Heart right ventricle (tissue), 16 donors: Measurements from ENCODE around the gene SUGCT. TPM values are rescaled to one million over a fixed set of nuclear protein-coding genes. Genes with fewer than 3 reads are reported as not detected.

Experiments used
- ATAC-seq, 8 donors: fragments of 200-7000 bp; cut with Tn5 transposase; one replicate each; pipeline ENCODE4 v1.9.1; 2020; ENCODE audit warnings: mild to moderate bottlenecking in 8 of 8, moderate library complexity in 8 of 8, moderate number of reproducible peaks in 1 of 8
- DNase-seq, 2 donors: peaks; one replicate each; pipeline ENCODE4 v3.0.0-alpha.2; 2020
- H3K27ac ChIP-seq, 10 donors: fragments of 200-600 bp; sonication (generic) in 2 of 10; one replicate each; pipeline versions ENCODE4 v1.5.0 to v1.8.0; 2020 to 2022; ENCODE audit warnings: mild to moderate bottlenecking in 3 of 10
- H3K27me3 ChIP-seq, 7 donors: fragments of 200-600 bp; one replicate each; pipeline ENCODE4 v1.8.0; 2021 to 2022; ENCODE audit warnings: mild to moderate bottlenecking in 2 of 7
- H3K36me3 ChIP-seq, 9 donors: fragments of 200-600 bp; sonication (generic) in 1 of 9; one replicate each; pipeline versions ENCODE4 v1.5.0 to v1.8.0; 2020 to 2022; ENCODE audit warnings: mild to moderate bottlenecking in 2 of 9
- H3K4me1 ChIP-seq, 9 donors: fragments of 200-600 bp; sonication (generic) in 1 of 9; one replicate each; pipeline versions ENCODE4 v1.5.0 to v1.8.0; 2020 to 2022; ENCODE audit warnings: mild to moderate bottlenecking in 4 of 9
- H3K4me3 ChIP-seq, 10 donors: fragments of 200-600 bp; sonication (generic) in 2 of 10; one replicate each; pipeline versions ENCODE4 v1.5.0 to v1.8.0; 2020 to 2022; ENCODE audit warnings: mild to moderate bottlenecking in 7 of 10, moderate library complexity in 2 of 10
- H3K9me3 ChIP-seq, 11 donors: fragments of 200-600 bp in 10 of 11; sonication (generic) in 2 of 11; one replicate each; pipeline versions ENCODE4 v1.5.0 to v1.8.0; 2013 to 2022; ENCODE audit warnings: mild to moderate bottlenecking in 2 of 11, control low read depth in 1 of 11, moderate library complexity in 1 of 11
- WGBS, 2 donors: extraction: QIAGEN DNeasy Blood & Tissue Kit; methylation state at CpG; one replicate each; pipeline ENCODE4 v1.1.7; 2013; ENCODE audit warnings: inconsistent platforms in 1 of 2; 5-methylcytosine and 5-hydroxymethylcytosine counted together
- intact Hi-C, 10 donors: fragments of 100-400 bp; cut with DNase I; formaldehyde crosslinking; loops; one replicate each; pipeline versions ENCODE4 v1.11.1 to v1.14.2; 2022
- polyA plus RNA-seq, 2 donors: library from polyadenylated mRNA; stranded (reverse); fragments of 200-250 nt; gene quantifications; one replicate each; pipeline ENCODE4 v1.2.3, GENCODE V29; 2013
- total RNA-seq, 10 donors: library from RNA; stranded (reverse); fragmentation: NEBNext Ultra II Directional in 3 of 10; extraction: Animal tissue kit (Norgen Biotek cat#: 25700) in 3 of 10; gene quantifications; one replicate each; pipeline versions ENCODE4 v1.2.1 to v1.2.4, GENCODE V29; 2021 to 2023
- TF ChIP-seq, protein P1 (sequence below), 9 donors: fragments of 200-600 bp; sonication (generic) in 2 of 9; IDR thresholded peaks; one replicate each; pipeline versions ENCODE4 v1.5.0 to v1.8.0; 2021 to 2022; ENCODE audit warnings: antibody characterized with exemption in 9 of 9, mild to moderate bottlenecking in 5 of 9, moderate library complexity in 1 of 9
- donor health status: Arrhythmogenic right ventricular cardiomyopathy.
- donor health status: ischemic (EF 13 %, LVEDD 7.1; RV severe dilation, severe dysfunction).
- donor health status: healthy with polysubstance abuse.
- donor health status: DM: no; HTN: yes; CAD: no.
- donor health status: DM: no; HTN: no; CAD: no.
- donor health status: ischemic (EF 25% LVEDD 6.9; RV normal size, moderate dysfunction).
- donor health status: ischemic (EF 25% LVEDD 5.7; RV mildly dilated, moderate dysfunction).
- donor health status: healthy.
- donor health status: DM: yes; HTN: yes; CAD: no.
- donor health status: Ischemic cardiomyopathy.
- donor health status: ischemic (EF 35%, LVEDD 5.7; RV mildly dilated, moderate dysfunction).
- donor health status: nonischemic (EF 11% LVEDD 7.7; RV severe dilation, severe dysfunction).
- donor health status: DM: yes; HTN: yes; CAD: no.
- donor health status: PGD.
- donor health status: ischemic (EF 29% LVEDD 5.4; RV normal size, mild dysfunction).
- donor health status: nonischemic (EF 23%, LVEDD 6.1; RV moderate dilation, normal function).

SUGCT gene
- total and polyA plus RNA-seq, 12 donors, result 1.2 to 8.1 (median 6.1) TPM

DNA sequence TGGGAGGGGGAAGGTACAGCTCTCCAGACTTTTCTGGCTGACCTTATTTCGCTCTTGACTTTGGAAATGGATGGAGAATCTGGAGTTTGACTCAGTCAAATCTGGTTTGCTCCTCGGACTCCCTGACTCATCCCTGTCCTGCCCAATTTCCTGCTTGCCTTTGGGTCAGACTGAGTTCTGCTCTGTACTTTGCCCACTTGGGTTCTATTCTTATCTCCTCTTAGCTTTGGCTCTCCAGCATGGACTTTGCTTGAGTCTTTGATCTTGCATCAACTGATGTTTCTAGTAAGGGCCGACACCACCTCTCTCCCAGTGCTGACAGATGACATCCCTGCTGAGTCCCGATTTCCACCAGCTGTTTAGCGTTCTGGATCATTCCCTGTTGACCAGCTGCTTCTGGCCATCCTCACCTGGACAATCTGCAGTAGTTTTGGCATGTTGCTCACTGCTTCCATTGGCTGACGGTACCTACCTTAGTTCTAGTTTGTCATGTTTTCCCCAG lies 335.3 kb downstream of the SUGCT start:
- TF ChIP-seq, protein P1, sequence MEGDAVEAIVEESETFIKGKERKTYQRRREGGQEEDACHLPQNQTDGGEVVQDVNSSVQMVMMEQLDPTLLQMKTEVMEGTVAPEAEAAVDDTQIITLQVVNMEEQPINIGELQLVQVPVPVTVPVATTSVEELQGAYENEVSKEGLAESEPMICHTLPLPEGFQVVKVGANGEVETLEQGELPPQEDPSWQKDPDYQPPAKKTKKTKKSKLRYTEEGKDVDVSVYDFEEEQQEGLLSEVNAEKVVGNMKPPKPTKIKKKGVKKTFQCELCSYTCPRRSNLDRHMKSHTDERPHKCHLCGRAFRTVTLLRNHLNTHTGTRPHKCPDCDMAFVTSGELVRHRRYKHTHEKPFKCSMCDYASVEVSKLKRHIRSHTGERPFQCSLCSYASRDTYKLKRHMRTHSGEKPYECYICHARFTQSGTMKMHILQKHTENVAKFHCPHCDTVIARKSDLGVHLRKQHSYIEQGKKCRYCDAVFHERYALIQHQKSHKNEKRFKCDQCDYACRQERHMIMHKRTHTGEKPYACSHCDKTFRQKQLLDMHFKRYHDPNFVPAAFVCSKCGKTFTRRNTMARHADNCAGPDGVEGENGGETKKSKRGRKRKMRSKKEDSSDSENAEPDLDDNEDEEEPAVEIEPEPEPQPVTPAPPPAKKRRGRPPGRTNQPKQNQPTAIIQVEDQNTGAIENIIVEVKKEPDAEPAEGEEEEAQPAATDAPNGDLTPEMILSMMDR (IDR thresholded peaks at IDR 0.05), result no peak
- peak in 6 of 8 donors; percentile 11 to 89 (median 45) for ATAC-seq
- no peak for DNase-seq
- H3K36me3 ChIP-seq, result no peaks in the 10 kb centered on the region
- H3K4me3 ChIP-seq, result no peak overlapping the region
- peak overlapping the region in 2 of 10 donors; percentile 12 to 35 for H3K27ac ChIP-seq
- no peaks in the 10 kb centered on the region for H3K27me3 ChIP-seq
- H3K9me3 ChIP-seq, result no peaks in the 10 kb centered on the region
- no peaks in the 10 kb centered on the region for H3K4me1 ChIP-seq
- WGBS, 2 donors, result 59 to 70% methylated on average over 6 of the region's 6 CpGs
- intact Hi-C loops, result no loop called here

DNA sequence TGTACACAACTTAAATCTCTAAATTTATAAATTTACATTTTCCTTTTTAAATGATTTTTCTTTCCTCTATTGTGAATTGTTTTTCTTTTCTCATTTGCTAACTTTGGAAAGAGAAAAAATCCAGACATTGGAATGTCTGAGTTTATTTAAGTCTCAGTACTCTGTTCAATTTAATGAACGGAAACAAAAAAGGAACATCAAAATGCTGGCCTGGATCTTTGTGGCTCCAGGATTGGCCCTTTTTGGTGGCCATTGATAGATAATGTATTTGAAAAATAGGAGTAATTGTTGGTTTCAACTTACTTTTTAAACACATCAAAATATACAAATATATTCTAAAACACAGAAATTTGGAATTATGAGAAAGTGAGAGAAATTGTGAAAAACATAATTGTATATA lies 336.0 kb downstream of the SUGCT start:
- no peak overlapping the region for H3K27ac ChIP-seq
- no peaks in the 10 kb centered on the region for H3K4me1 ChIP-seq
- TF ChIP-seq, protein P1 (IDR thresholded peaks at IDR 0.05), result no peak
- no peaks in the 10 kb centered on the region for H3K27me3 ChIP-seq
- ATAC-seq, result no peak
- H3K36me3 ChIP-seq, result no peaks in the 10 kb centered on the region
- no peak for DNase-seq
- intact Hi-C loops, result no loop called here
- no peaks in the 10 kb centered on the region for H3K9me3 ChIP-seq
- no peak overlapping the region for H3K4me3 ChIP-seq
- WGBS, 2 donors, result 79 to 80% methylated on average over 1 of the region's 1 CpG

DNA sequence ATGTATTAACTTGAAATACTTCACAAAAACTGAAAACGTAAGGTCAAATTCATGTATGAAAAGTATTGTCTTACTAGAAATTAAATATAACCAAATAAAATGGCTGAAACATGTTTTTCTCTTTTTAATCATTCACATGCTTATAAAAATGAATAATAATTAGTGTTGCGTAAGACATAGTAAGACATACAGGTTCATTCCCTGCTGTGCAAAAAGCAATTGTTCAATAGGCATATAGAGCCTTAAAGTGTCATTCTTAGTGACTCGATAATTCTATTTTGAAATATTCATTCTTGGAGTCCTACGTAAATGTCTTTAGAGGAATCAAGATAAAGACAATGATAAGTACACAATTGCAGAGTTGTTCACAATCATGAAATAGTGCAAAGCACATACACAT lies 337.1 kb downstream of the SUGCT start:
- intact Hi-C loops, result no loop called here
- WGBS, 2 donors, result 91 to 92% methylated on average over 4 of the region's 4 CpGs
- TF ChIP-seq, protein P1 (IDR thresholded peaks at IDR 0.05), result no peak
- DNase-seq (no peak), ATAC-seq (no peak)
- no peaks in the 10 kb centered on the region for H3K9me3 ChIP-seq
- no peak overlapping the region for H3K27ac ChIP-seq
- H3K27me3 ChIP-seq, result no peaks in the 10 kb centered on the region
- no peaks in the 10 kb centered on the region for H3K36me3 ChIP-seq
- H3K4me3 ChIP-seq, result no peak overlapping the region
- H3K4me1 ChIP-seq, result no peaks in the 10 kb centered on the region

DNA sequence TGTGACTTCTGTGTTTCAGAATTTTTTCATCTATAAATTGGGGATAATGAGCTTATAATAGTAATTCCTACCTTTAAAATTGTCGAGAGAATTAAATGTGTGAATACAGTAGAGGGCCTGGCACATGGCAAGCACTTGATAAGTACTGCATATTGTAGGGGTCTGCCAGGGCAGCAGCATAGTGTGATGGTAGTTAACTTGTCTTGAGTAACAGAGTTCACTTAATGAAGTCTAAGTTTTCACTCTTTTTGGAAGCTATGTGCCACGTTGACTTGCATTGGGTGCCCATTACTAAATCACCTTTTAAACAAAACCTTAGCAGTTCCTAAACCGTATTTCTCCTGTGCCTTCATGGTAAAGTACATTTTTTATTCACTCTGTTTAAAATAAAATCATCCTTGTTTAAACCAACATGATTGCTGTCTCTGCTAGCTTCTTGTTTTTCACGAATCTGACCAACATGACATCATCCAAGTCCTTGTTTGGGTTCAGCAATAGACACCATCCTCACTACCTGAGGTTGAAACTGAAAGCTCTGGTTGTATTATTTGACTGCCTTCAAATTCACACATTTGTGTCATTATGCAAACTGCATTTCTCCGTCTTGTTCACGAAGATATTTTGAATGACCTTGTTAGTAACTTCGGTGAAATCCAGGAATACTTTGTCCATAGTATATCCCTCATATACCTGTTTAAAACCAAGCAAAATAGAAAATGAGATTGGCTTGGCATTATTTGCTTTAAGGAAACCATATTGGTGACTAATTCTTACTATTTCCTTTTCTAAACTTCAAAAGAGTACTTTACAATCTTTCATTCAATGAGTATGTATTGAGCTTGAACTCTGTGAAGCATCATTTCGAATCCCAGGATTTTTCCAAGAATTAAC lies 340.2 kb downstream of the SUGCT start:
- TF ChIP-seq, protein P1 (IDR thresholded peaks at IDR 0.05), result no peak
- WGBS, 2 donors, result 90 to 91% methylated on average over 8 of the region's 8 CpGs
- H3K27me3 ChIP-seq, result no peaks in the 10 kb centered on the region
- no peak overlapping the region for H3K4me3 ChIP-seq
- no peaks in the 10 kb centered on the region for H3K4me1 ChIP-seq
- H3K36me3 ChIP-seq, result no peaks in the 10 kb centered on the region
- DNase-seq (no peak), ATAC-seq (no peak)
- no peak overlapping the region for H3K27ac ChIP-seq
- intact Hi-C loops, result no loop called here
- no peaks in the 10 kb centered on the region for H3K9me3 ChIP-seq
